Vagina (tissue), 2 donors: ENCODE data around the gene C12orf56. TPM values are rescaled to one million over a fixed set of nuclear protein-coding genes. Genes with fewer than 3 reads are reported as not detected.

Source experiments
- DNase-seq, 2 donors: peaks; one replicate each; pipeline ENCODE4 v3.0.0-alpha.2; 2017; ENCODE audit errors: extremely low spot score in 2 of 2
- H3K27ac ChIP-seq: fragments of 200-600 bp; sonication (generic); one replicate; pipeline ENCODE4 v1.5.1; 2019
- H3K27me3 ChIP-seq: fragments of 200-600 bp; sonication (generic); one replicate; pipeline ENCODE4 v1.5.1; 2019
- H3K36me3 ChIP-seq, 2 donors: fragments of 200-600 bp; sonication (generic); one replicate each; pipeline ENCODE4 v1.5.1; 2017 to 2019
- H3K4me1 ChIP-seq: fragments of 200-600 bp; sonication (generic); one replicate; pipeline ENCODE4 v1.5.1; 2019
- H3K4me3 ChIP-seq, 2 donors: fragments of 200-600 bp; sonication (generic); 1 replicate in 1 of 2; 2 replicates in 1 of 2; pipeline ENCODE4 v1.5.1; 2016 to 2019
- H3K9me3 ChIP-seq: fragments of 200-600 bp; sonication (generic); one replicate; pipeline ENCODE4 v1.5.1; 2019
- POLR2A ChIP-seq, 2 donors: fragments of 450-650 bp; IDR thresholded peaks; one replicate each; pipeline ENCODE4 v1.6.1; 2017; ENCODE audit warnings: antibody characterized with exemption in 2 of 2, mild to moderate bottlenecking in 2 of 2, moderate library complexity in 2 of 2
- POLR2AphosphoS5 ChIP-seq, 2 donors: sonication (generic); formaldehyde crosslinking; IDR thresholded peaks; one replicate each; pipeline ENCODE4 v1.9.0; 2017; ENCODE audit warnings: antibody characterized with exemption in 2 of 2, mild to moderate bottlenecking in 2 of 2, low read depth in 1 of 2; ENCODE audit not compliant: insufficient read depth in 1 of 2
- intact Hi-C: fragments of 100-400 bp; cut with DNase I; formaldehyde crosslinking; loops from one replicate; pipeline ENCODE4 v1.15.1; 2023
- total RNA-seq: library from RNA; depleted of rRNA; stranded (reverse); fragments of >200 nt; gene quantifications from one replicate; pipeline ENCODE4 v1.2.3, GENCODE V29; 2016
- TF ChIP-seq, protein P1 (sequence below), 3 experiments: fragments of 450-650 bp in 2 of 3; fragments of 200-600 bp in 1 of 3; sonication (generic) in 1 of 3; IDR thresholded peaks; one replicate each; pipeline ENCODE4 v1.5.1; 2017 to 2019; ENCODE audit warnings: antibody characterized with exemption in 3 of 3, mild to moderate bottlenecking in 2 of 3, moderate library complexity in 2 of 3

Gene C12orf56
- total RNA-seq, 1 donor from 2014 or later = 7.4 TPM

DNA sequence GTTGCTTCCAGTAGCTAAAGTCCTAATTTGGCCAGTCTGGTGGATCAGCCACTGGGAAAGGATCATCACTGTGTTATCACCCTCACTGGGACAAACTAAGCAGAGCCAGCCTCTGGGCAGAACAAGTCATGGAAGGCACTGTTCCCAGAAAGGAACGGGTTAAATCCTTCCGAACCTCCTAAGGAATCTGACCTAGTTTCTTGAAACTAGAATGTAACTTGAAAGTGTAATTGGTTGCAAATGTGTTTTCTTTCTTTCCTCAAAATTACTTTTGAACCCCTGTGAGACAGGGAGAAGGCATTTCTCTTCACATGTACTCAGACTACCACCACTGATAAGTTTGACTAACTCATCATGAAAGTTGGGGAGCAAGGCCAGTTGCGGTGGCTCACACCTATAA is 149.8 kb downstream of the C12orf56 start:
- no peak overlapping the region for H3K4me3 ChIP-seq
- intact Hi-C loops = no loop called here
- H3K36me3 ChIP-seq = no peaks in the 10 kb centered on the region
- no peaks in the 10 kb centered on the region for H3K27me3 ChIP-seq
- H3K4me1 ChIP-seq = peaks cover 6% of the 10 kb centered on the region
- DNase-seq = no peak
- no peak overlapping the region for H3K27ac ChIP-seq
- TF ChIP-seq, protein P1, sequence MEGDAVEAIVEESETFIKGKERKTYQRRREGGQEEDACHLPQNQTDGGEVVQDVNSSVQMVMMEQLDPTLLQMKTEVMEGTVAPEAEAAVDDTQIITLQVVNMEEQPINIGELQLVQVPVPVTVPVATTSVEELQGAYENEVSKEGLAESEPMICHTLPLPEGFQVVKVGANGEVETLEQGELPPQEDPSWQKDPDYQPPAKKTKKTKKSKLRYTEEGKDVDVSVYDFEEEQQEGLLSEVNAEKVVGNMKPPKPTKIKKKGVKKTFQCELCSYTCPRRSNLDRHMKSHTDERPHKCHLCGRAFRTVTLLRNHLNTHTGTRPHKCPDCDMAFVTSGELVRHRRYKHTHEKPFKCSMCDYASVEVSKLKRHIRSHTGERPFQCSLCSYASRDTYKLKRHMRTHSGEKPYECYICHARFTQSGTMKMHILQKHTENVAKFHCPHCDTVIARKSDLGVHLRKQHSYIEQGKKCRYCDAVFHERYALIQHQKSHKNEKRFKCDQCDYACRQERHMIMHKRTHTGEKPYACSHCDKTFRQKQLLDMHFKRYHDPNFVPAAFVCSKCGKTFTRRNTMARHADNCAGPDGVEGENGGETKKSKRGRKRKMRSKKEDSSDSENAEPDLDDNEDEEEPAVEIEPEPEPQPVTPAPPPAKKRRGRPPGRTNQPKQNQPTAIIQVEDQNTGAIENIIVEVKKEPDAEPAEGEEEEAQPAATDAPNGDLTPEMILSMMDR (IDR thresholded peaks at IDR 0.05) = no peak
- no peak for TF ChIP-seq POLR2A (IDR thresholded peaks at IDR 0.05)
- TF ChIP-seq POLR2AphosphoS5 (IDR thresholded peaks at IDR 0.05; ENCODE audit: insufficient read depth in 1 of 2, low read depth in 1 of 2) = no peak
- H3K9me3 ChIP-seq = no peaks in the 10 kb centered on the region

DNA sequence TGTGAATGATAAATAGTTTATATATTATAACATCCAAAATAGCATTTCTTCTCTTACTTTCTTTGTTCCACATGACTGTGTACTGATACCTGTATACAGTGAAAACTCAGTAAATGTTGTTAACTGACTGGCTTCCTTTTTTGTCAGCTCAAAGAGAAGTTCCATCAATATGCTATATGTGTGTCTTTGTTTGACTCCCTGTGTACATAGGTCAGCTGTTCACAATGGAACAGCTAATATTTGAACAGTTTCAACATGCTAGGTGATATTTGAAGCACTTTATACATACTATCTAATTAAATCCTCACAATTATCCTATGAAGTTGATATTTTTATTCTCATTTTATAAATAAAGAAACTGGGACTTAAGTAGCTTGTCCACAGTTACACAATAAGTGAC is 153.2 kb downstream of the C12orf56 start:
- Histone ChIP-seq H3K27me3 (no peaks in the 10 kb centered on the region), H3K4me3 (no peak overlapping the region), H3K36me3 (no peaks in the 10 kb centered on the region), H3K27ac (no peak overlapping the region), H3K4me1 (peaks cover 6% of the 10 kb centered on the region), H3K9me3 (no peaks in the 10 kb centered on the region)
- TF ChIP-seq POLR2A (IDR thresholded peaks at IDR 0.05) = no peak
- no peak for TF ChIP-seq POLR2AphosphoS5 (IDR thresholded peaks at IDR 0.05; ENCODE audit: insufficient read depth in 1 of 2, low read depth in 1 of 2)
- intact Hi-C loops = no loop called here
- no peak for DNase-seq

DNA sequence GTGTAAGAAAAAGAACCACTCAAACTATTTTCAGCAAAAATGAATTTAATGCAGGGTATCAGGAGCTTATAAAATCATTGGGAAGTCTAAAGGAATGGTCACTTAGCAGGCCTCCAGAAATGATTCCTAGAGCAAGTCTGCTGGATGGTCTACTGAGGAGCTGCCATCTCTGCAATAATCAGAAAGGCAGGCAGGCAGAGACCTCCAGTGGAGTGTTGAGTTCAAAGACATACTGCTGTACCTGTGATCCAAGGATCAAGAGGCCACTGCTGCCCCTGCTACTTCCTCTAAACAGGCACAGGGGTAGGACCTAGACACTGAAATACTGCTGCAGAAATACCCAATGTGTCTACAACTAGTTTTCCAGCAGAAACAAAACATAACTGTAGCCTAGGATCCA is 154.0 kb downstream of the C12orf56 start:
- H3K36me3 ChIP-seq = no peaks in the 10 kb centered on the region
- no peaks in the 10 kb centered on the region for H3K9me3 ChIP-seq
- H3K4me1 ChIP-seq = peaks cover 6% of the 10 kb centered on the region
- no peak overlapping the region for H3K4me3 ChIP-seq
- H3K27me3 ChIP-seq = no peaks in the 10 kb centered on the region
- intact Hi-C loops = no loop called here
- no peak overlapping the region for H3K27ac ChIP-seq
- DNase-seq = no peak
- TF ChIP-seq, protein P1 (IDR thresholded peaks at IDR 0.05) = no peak
- TF ChIP-seq POLR2A (IDR thresholded peaks at IDR 0.05) (no peak), POLR2AphosphoS5 (IDR thresholded peaks at IDR 0.05; ENCODE audit: insufficient read depth in 1 of 2, low read depth in 1 of 2) (no peak)

DNA sequence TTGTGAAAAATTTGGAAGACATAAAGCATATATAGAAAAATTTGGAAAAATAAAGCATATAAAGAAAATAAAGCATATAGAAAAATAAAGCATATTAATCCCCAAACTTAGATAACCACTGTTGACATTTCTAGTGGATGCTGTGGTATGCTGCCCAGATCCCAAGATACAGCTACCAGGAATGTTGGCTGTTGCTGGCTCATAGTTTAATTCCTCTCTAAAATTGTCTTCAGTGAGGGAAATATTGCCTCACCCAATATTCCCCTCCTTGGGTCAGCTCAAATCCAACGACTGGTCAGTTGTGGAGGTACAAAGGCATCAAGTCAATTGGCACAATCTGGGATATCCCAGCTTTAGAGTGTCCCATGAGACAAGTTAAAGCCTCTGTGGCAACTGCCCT is 158.4 kb downstream of the C12orf56 start:
- Histone ChIP-seq H3K36me3 (no peaks in the 10 kb centered on the region), H3K4me1 (no peaks in the 10 kb centered on the region), H3K9me3 (no peaks in the 10 kb centered on the region), H3K27ac (no peak overlapping the region), H3K4me3 (no peak overlapping the region), H3K27me3 (no peaks in the 10 kb centered on the region)
- TF ChIP-seq POLR2AphosphoS5 (IDR thresholded peaks at IDR 0.05; ENCODE audit: insufficient read depth in 1 of 2, low read depth in 1 of 2) (no peak), POLR2A (IDR thresholded peaks at IDR 0.05) (no peak)
- TF ChIP-seq, protein P1 (IDR thresholded peaks at IDR 0.05) = no peak
- no peak for DNase-seq
- intact Hi-C loops = no loop called here

DNA sequence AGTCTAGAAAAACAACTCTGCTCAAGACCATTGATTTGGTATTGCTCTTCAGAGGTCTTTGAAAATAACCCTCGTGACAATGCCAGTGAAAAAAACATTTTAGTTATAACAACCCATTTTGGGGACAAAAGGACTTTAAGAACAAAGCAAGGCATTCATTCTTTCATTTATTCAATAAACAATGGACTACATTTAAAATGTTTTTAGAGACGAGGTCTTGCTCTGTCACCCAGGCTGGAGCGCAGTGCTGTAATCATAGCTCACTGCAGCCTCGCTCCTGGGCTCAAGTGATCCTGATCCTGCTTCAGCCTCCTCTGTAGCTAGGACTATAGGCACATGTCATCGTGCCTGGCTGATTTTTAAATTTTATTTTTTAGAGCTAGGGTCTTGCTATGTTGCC is 160.8 kb downstream of the C12orf56 start:
- H3K9me3 ChIP-seq = no peaks in the 10 kb centered on the region
- no peak overlapping the region for H3K4me3 ChIP-seq
- no peak overlapping the region for H3K27ac ChIP-seq
- no peak for DNase-seq
- H3K27me3 ChIP-seq = no peaks in the 10 kb centered on the region
- H3K36me3 ChIP-seq = no peaks in the 10 kb centered on the region
- no peak for TF ChIP-seq POLR2A (IDR thresholded peaks at IDR 0.05)
- TF ChIP-seq POLR2AphosphoS5 (IDR thresholded peaks at IDR 0.05; ENCODE audit: insufficient read depth in 1 of 2, low read depth in 1 of 2) = no peak
- TF ChIP-seq, protein P1 (IDR thresholded peaks at IDR 0.05) = no peak
- intact Hi-C loops = no loop called here
- H3K4me1 ChIP-seq = no peaks in the 10 kb centered on the region
